ENCODE measurements around the gene MACROD1. TPM values are rescaled to one million over a fixed set of nuclear protein-coding genes. Genes with fewer than 3 reads are reported as not detected.

The MACROD1 gene
- total RNA-seq, 4 donors from 2014 or later: 10.4 to 31.5 (median 19.5) TPM

DNA sequence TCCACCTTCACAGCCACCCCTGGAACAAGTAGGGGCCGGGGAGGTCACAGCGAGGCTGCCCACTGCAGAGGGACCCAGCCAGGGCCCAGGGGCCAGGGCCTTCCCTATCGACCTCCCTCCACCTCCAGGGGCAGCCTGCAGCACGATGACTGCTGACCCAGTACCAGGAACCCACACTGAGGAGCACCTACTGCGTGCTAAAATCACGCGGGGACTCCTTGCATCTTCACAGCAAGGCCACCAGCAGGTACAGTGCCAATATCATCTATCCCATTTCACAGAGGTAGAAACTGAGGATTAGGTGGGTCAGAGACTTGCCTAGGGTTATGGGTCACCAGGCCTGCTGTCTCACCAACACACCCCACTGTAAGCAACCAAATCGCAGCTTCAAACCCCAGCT is 14.6 kb downstream of the MACROD1 start:
- no peak overlapping the region for H3K27ac ChIP-seq
- peaks cover 0 to 22% (median 0%) of the 10 kb centered on the region in 3 donors for H3K36me3 ChIP-seq
- H3K4me1 ChIP-seq: peaks cover 3 to 35% (median 13%) of the 10 kb centered on the region in 3 donors
- no peak for DNase-seq
- intact Hi-C loops (cut with DNase I): no loop called here
- no peaks in the 10 kb centered on the region for H3K27me3 ChIP-seq
- TF ChIP-seq, protein P1, sequence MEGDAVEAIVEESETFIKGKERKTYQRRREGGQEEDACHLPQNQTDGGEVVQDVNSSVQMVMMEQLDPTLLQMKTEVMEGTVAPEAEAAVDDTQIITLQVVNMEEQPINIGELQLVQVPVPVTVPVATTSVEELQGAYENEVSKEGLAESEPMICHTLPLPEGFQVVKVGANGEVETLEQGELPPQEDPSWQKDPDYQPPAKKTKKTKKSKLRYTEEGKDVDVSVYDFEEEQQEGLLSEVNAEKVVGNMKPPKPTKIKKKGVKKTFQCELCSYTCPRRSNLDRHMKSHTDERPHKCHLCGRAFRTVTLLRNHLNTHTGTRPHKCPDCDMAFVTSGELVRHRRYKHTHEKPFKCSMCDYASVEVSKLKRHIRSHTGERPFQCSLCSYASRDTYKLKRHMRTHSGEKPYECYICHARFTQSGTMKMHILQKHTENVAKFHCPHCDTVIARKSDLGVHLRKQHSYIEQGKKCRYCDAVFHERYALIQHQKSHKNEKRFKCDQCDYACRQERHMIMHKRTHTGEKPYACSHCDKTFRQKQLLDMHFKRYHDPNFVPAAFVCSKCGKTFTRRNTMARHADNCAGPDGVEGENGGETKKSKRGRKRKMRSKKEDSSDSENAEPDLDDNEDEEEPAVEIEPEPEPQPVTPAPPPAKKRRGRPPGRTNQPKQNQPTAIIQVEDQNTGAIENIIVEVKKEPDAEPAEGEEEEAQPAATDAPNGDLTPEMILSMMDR (IDR thresholded peaks at IDR 0.05): no peak
- TF ChIP-seq POLR2A (IDR thresholded peaks at IDR 0.05): no peak
- H3K4me3 ChIP-seq: no peak overlapping the region
- no peaks in the 10 kb centered on the region for H3K9me3 ChIP-seq
- 73 to 100% methylated on average over 3 to 4 of the region's 8 CpGs for WGBS, 2 donors

GRCh38 chr11:64150481-64151239 is 15.3 kb downstream of the MACROD1 start:
- TF ChIP-seq, protein P1 (IDR thresholded peaks at IDR 0.05): no peak
- TF ChIP-seq POLR2A (IDR thresholded peaks at IDR 0.05): no peak
- Histone ChIP-seq H3K9me3 (no peaks in the 10 kb centered on the region), H3K36me3 (peaks cover 0 to 22% (median 0%) of the 10 kb centered on the region in 3 donors), H3K27ac (no peak overlapping the region), H3K4me3 (no peak overlapping the region), H3K27me3 (no peaks in the 10 kb centered on the region), H3K4me1 (peaks cover 3 to 35% (median 13%) of the 10 kb centered on the region in 3 donors)
- WGBS, 2 donors: 75 to 80% methylated on average over 2 to 8 of the region's 24 CpGs
- intact Hi-C loops (cut with DNase I): no loop called here
- DNase-seq: no peak

DNA sequence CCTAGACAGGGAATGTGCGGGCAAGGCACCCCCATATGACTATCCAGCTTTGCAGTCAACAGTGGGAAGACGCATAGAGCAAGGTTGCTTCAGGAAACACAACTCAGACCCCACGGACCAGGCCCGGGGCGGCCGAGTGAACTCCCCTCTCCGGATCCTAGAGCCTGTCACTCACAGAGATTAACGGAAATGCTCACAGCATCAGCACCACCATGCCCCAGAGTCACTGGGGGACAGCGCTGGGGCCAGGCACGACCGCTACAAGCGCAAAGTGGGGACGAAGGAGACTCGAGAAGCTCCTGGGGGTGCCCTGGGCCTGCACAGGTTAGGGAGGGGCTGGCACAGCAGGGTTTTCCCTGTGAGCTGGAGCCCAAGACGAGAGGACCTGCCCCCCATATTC is 15.9 kb downstream of the MACROD1 start:
- Histone ChIP-seq H3K36me3 (peaks cover 0 to 22% (median 0%) of the 10 kb centered on the region in 3 donors), H3K4me1 (peaks cover 3 to 35% (median 13%) of the 10 kb centered on the region in 3 donors), H3K4me3 (no peak overlapping the region), H3K27ac (no peak overlapping the region), H3K9me3 (no peaks in the 10 kb centered on the region), H3K27me3 (no peaks in the 10 kb centered on the region)
- intact Hi-C loops (cut with DNase I): no loop called here
- WGBS, 2 donors: 90 to 93% methylated on average over 3 to 13 of the region's 15 CpGs
- no peak for DNase-seq
- no peak for TF ChIP-seq POLR2A (IDR thresholded peaks at IDR 0.05)
- TF ChIP-seq, protein P1 (IDR thresholded peaks at IDR 0.05): no peak

- Histone ChIP-seq H3K36me3 (peaks cover 0 to 22% (median 0%) of the 10 kb centered on the region in 3 donors), H3K4me3 (no peak overlapping the region), H3K9me3 (no peaks in the 10 kb centered on the region), H3K4me1 (peaks cover 3 to 35% (median 13%) of the 10 kb centered on the region in 3 donors), H3K27me3 (no peaks in the 10 kb centered on the region), H3K27ac (no peak overlapping the region)
- 66 to 80% methylated on average over 15 to 22 of the region's 25 CpGs for WGBS, 2 donors
- intact Hi-C loops (cut with DNase I): loop anchor here (10.0 kb wide), 1 partner anchor 314 kb away; the partner anchor contains the start of gene MARK2
- DNase-seq: no peak
- TF ChIP-seq, protein P1 (IDR thresholded peaks at IDR 0.05): no peak
- TF ChIP-seq POLR2A (IDR thresholded peaks at IDR 0.05): no peak
Measured at GRCh38 chr11:64148917-64149617, 16.8 kb downstream of the MACROD1 start.
